Lower lobe of right lung (tissue), 2 donors: ENCODE data around the gene PEX14. TPM values are rescaled to one million over a fixed set of nuclear protein-coding genes. Genes with fewer than 3 reads are reported as not detected.

Experiments used
- ATAC-seq, 2 donors: fragments of 200-7000 bp; cut with Tn5 transposase; one replicate each; pipeline ENCODE4 v1.9.1; 2020 to 2022; ENCODE audit warnings: mild to moderate bottlenecking in 2 of 2, moderate library complexity in 2 of 2
- DNase-seq: peaks from one replicate; pipeline ENCODE4 v3.0.0-alpha.2; 2020
- H3K27ac ChIP-seq: fragments of 200-600 bp; one replicate; pipeline ENCODE4 v1.8.0; 2022
- H3K27me3 ChIP-seq: fragments of 200-600 bp; one replicate; pipeline ENCODE4 v1.8.0; 2022; ENCODE audit warnings: low read depth
- H3K36me3 ChIP-seq: fragments of 200-600 bp; one replicate; pipeline ENCODE4 v1.8.0; 2022; ENCODE audit warnings: mild to moderate bottlenecking
- H3K4me1 ChIP-seq: fragments of 200-600 bp; one replicate; pipeline ENCODE4 v1.8.0; 2022
- H3K4me3 ChIP-seq: fragments of 200-600 bp; one replicate; pipeline ENCODE4 v1.8.0; 2022; ENCODE audit warnings: mild to moderate bottlenecking
- H3K9me3 ChIP-seq: fragments of 200-600 bp; one replicate; pipeline ENCODE4 v1.8.0; 2022
- CTCF ChIP-seq: fragments of 200-600 bp; IDR thresholded peaks from one replicate; pipeline ENCODE4 v1.8.0; 2022; ENCODE audit warnings: antibody characterized with exemption, mild to moderate bottlenecking
- intact Hi-C: fragments of 100-400 bp; cut with DNase I; formaldehyde crosslinking; loops from one replicate; pipeline ENCODE4 v1.11.0; 2022
- total RNA-seq: library from RNA; stranded (reverse); fragmentation: NEBNext Ultra II Directional; extraction: Animal tissue kit (Norgen Biotek cat#: 25700); gene quantifications from one replicate; pipeline ENCODE4 v1.2.1, GENCODE V29; 2021
- donor health status: DM: no; HTN: yes; CAD: no; lungs with severe emphysema.

Gene PEX14
- total RNA-seq, 1 donor from 2014 or later: 27.9 TPM

- ATAC-seq (no peak), DNase-seq (no peak)
- Histone ChIP-seq H3K36me3 (peaks cover 78% of the 10 kb centered on the region), H3K9me3 (no peaks in the 10 kb centered on the region), H3K27ac (no peak overlapping the region), H3K4me1 (peaks cover 28% of the 10 kb centered on the region), H3K4me3 (no peak overlapping the region), H3K27me3 (peaks cover 5% of the 10 kb centered on the region)
- intact Hi-C loops: no loop called here
- no peak for TF ChIP-seq CTCF
Observed at GRCh38 chr1:10641976-10642375, 167.2 kb downstream of the PEX14 start.

GRCh38 chr1:10642403-10643080, 167.8 kb downstream of the PEX14 start:
- peaks cover 79% of the 10 kb centered on the region for H3K36me3 ChIP-seq
- DNase-seq (no peak), ATAC-seq (no peak)
- H3K4me3 ChIP-seq: no peak overlapping the region
- H3K4me1 ChIP-seq: peaks cover 23% of the 10 kb centered on the region
- H3K27me3 ChIP-seq: peaks cover 5% of the 10 kb centered on the region
- H3K27ac ChIP-seq: no peak overlapping the region
- no peak for TF ChIP-seq CTCF
- H3K9me3 ChIP-seq: no peaks in the 10 kb centered on the region
- intact Hi-C loops: no loop called here

- Histone ChIP-seq H3K27me3 (no peaks in the 10 kb centered on the region), H3K9me3 (no peaks in the 10 kb centered on the region), H3K4me1 (peaks cover 14% of the 10 kb centered on the region), H3K36me3 (peaks cover 82% of the 10 kb centered on the region), H3K27ac (peak overlapping the region; percentile 6), H3K4me3 (no peak overlapping the region)
- intact Hi-C loops: no loop called here
- no peak for TF ChIP-seq CTCF
- DNase-seq: no peak
- ATAC-seq: no peak
Observed at GRCh38 chr1:10643607-10644306, 169.0 kb downstream of the PEX14 start.

- Histone ChIP-seq H3K4me1 (peaks cover 14% of the 10 kb centered on the region), H3K36me3 (peaks cover 85% of the 10 kb centered on the region), H3K4me3 (no peak overlapping the region), H3K27ac (peak overlapping the region; percentile 6), H3K27me3 (no peaks in the 10 kb centered on the region), H3K9me3 (no peaks in the 10 kb centered on the region)
- intact Hi-C loops: no loop called here
- no peak for DNase-seq
- TF ChIP-seq CTCF: no peak
- ATAC-seq: no peak
Observed at GRCh38 chr1:10644307-10645128, 169.8 kb downstream of the PEX14 start.

- H3K4me1 ChIP-seq: peaks cover 11% of the 10 kb centered on the region
- intact Hi-C loops: no loop called here
- no peaks in the 10 kb centered on the region for H3K27me3 ChIP-seq
- H3K9me3 ChIP-seq: no peaks in the 10 kb centered on the region
- no peak overlapping the region for H3K27ac ChIP-seq
- ATAC-seq: no peak
- peaks cover 76% of the 10 kb centered on the region for H3K36me3 ChIP-seq
- no peak for TF ChIP-seq CTCF
- no peak for DNase-seq
- H3K4me3 ChIP-seq: no peak overlapping the region
Observed at GRCh38 chr1:10646347-10646861, 171.7 kb downstream of the PEX14 start.
